Upper lobe of left lung (tissue), 6 donors: Measurements from ENCODE around the gene GSAP. TPM values are rescaled to one million over a fixed set of nuclear protein-coding genes. Genes with fewer than 3 reads are reported as not detected.
A peak's percentile ranks its signal among the peaks of the same experiment; 100 is the strongest.

ENCODE experiments used
- ATAC-seq, 2 donors: fragments of 200-7000 bp; cut with Tn5 transposase; one replicate each; pipeline ENCODE4 v1.9.1; 2022; ENCODE audit warnings: mild to moderate bottlenecking in 2 of 2, moderate library complexity in 2 of 2; ENCODE audit not compliant: low FRiP score in 2 of 2
- DNase-seq, 2 donors: peaks; one replicate each; pipeline ENCODE4 v3.0.0-alpha.2; 2019 to 2020
- H3K27ac ChIP-seq, 4 donors: fragments of 200-600 bp; sonication (generic); one replicate each; pipeline ENCODE4 v1.5.1; 2016 to 2019
- H3K27me3 ChIP-seq, 4 donors: fragments of 200-600 bp; sonication (generic); one replicate each; pipeline ENCODE4 v1.5.1; 2017 to 2019
- H3K36me3 ChIP-seq, 4 donors: fragments of 200-600 bp; sonication (generic); one replicate each; pipeline ENCODE4 v1.5.1; 2016 to 2019
- H3K4me1 ChIP-seq, 4 donors: fragments of 200-600 bp; sonication (generic); one replicate each; pipeline ENCODE4 v1.5.1; 2018 to 2019
- H3K4me3 ChIP-seq, 4 donors: fragments of 200-600 bp; sonication (generic); one replicate each; pipeline ENCODE4 v1.5.1; 2017 to 2019; ENCODE audit warnings: mild to moderate bottlenecking in 2 of 4, moderate library complexity in 1 of 4
- H3K9me3 ChIP-seq, 4 donors: fragments of 200-600 bp; sonication (generic); one replicate each; pipeline ENCODE4 v1.5.1; 2018 to 2019
- CTCF ChIP-seq, 6 experiments: fragments of 450-650 bp in 4 of 6; fragments of 200-600 bp in 2 of 6; sonication (generic) in 2 of 6; IDR thresholded peaks; one replicate each; pipeline ENCODE4 v1.5.1; 2016 to 2019; ENCODE audit warnings: antibody characterized with exemption in 6 of 6
- EP300 ChIP-seq, 4 donors: sonication (generic); formaldehyde crosslinking; IDR thresholded peaks; one replicate each; pipeline ENCODE4 v1.5.1; 2017; ENCODE audit warnings: antibody characterized with exemption in 4 of 4, control low read depth in 2 of 4
- POLR2A ChIP-seq, 4 donors: fragments of 450-650 bp; IDR thresholded peaks; one replicate each; pipeline ENCODE4 v1.5.1; 2016 to 2017; ENCODE audit warnings: antibody characterized with exemption in 4 of 4, mild to moderate bottlenecking in 2 of 4
- POLR2AphosphoS5 ChIP-seq, 2 donors: sonication (generic); formaldehyde crosslinking; IDR thresholded peaks; one replicate each; pipeline ENCODE4 v1.5.1; 2017; ENCODE audit warnings: antibody characterized with exemption in 2 of 2
- WGBS, 2 donors: methylation state at CpG; one replicate each; pipeline ENCODE4 v1.1.5; 2017 to 2018; 5-methylcytosine and 5-hydroxymethylcytosine counted together
- total RNA-seq, 6 donors: library from RNA; depleted of rRNA in 4 of 6; stranded (reverse); fragments of >200 nt in 4 of 6; gene quantifications; one replicate each; pipeline versions ENCODE4 v1.1.0 to v1.2.1, GENCODE V29; 2016 to 2021
- donor health status: DM: no; HTN: no; CAD: no; lungs with moderate emphysema.
- donor health status: DM: no; HTN: yes; CAD: no; lungs with severe emphysema.

The GSAP gene
- total RNA-seq, 6 donors from 2014 or later: 44.0 to 160 (median 73.8) TPM

GRCh38 chr7:77433901-77434300 is 17.8 kb upstream of the GSAP start:
- ATAC-seq: peak in 1 of 2 donors; percentile 40
- WGBS, 2 donors: 74 to 78% methylated on average over 5 of the region's 5 CpGs
- no peak for TF ChIP-seq CTCF (IDR thresholded peaks at IDR 0.05)
- no peak for TF ChIP-seq POLR2A (IDR thresholded peaks at IDR 0.05)
- no peak for TF ChIP-seq POLR2AphosphoS5 (IDR thresholded peaks at IDR 0.05)
- no peak for TF ChIP-seq EP300 (IDR thresholded peaks at IDR 0.05)
- Histone ChIP-seq H3K36me3 (no peaks in the 10 kb centered on the region), H3K27ac (no peak overlapping the region), H3K9me3 (no peaks in the 10 kb centered on the region), H3K4me3 (no peak overlapping the region), H3K4me1 (peaks cover 0 to 13% (median 5%) of the 10 kb centered on the region in 4 donors), H3K27me3 (no peaks in the 10 kb centered on the region)
- DNase-seq: peak in 1 of 2 donors; percentile 27

- DNase-seq (no peak), ATAC-seq (no peak)
- no peak overlapping the region for H3K4me3 ChIP-seq
- TF ChIP-seq EP300 (IDR thresholded peaks at IDR 0.05) (no peak), POLR2AphosphoS5 (IDR thresholded peaks at IDR 0.05) (no peak), CTCF (IDR thresholded peaks at IDR 0.05) (no peak), POLR2A (IDR thresholded peaks at IDR 0.05) (no peak)
- WGBS, 2 donors: 83 to 87% methylated on average over 7 of the region's 7 CpGs
- H3K27me3 ChIP-seq: no peaks in the 10 kb centered on the region
- H3K4me1 ChIP-seq: peaks cover 21 to 41% (median 29%) of the 10 kb centered on the region in 4 donors
- no peak overlapping the region for H3K27ac ChIP-seq
- H3K36me3 ChIP-seq: no peaks in the 10 kb centered on the region
- H3K9me3 ChIP-seq: no peaks in the 10 kb centered on the region
These were observed 14.8 kb upstream of the GSAP start for GRCh38 chr7:77430927-77431326.

GRCh38 chr7:77428777-77429231 is 12.7 kb upstream of the GSAP start:
- Histone ChIP-seq H3K4me3 (no peak overlapping the region), H3K27me3 (no peaks in the 10 kb centered on the region), H3K9me3 (no peaks in the 10 kb centered on the region), H3K4me1 (peaks cover 21 to 46% (median 32%) of the 10 kb centered on the region in 4 donors), H3K27ac (peak overlapping the region; percentile 74 to 84 (median 78)), H3K36me3 (no peaks in the 10 kb centered on the region)
- WGBS, 2 donors: 39 to 60% methylated on average over 8 to 10 of the region's 10 CpGs
- TF ChIP-seq POLR2A (IDR thresholded peaks at IDR 0.05) (peak in 2 of 4 donors; percentile 57 to 81), POLR2AphosphoS5 (IDR thresholded peaks at IDR 0.05) (peak; percentile 72 to 86), EP300 (IDR thresholded peaks at IDR 0.05) (peak in 2 of 4 donors; percentile 52 to 68), CTCF (IDR thresholded peaks at IDR 0.05) (no peak)
- ATAC-seq: peak; percentile 83 to 96
- DNase-seq: peak; percentile 66 to 93

- peak; percentile 67 to 84 for ATAC-seq
- Histone ChIP-seq H3K4me3 (no peak overlapping the region), H3K9me3 (no peaks in the 10 kb centered on the region), H3K36me3 (no peaks in the 10 kb centered on the region), H3K27ac (peak overlapping the region; percentile 74 to 84 (median 78)), H3K4me1 (peaks cover 21 to 43% (median 32%) of the 10 kb centered on the region in 4 donors), H3K27me3 (no peaks in the 10 kb centered on the region)
- peak in 1 of 2 donors; percentile 56 for DNase-seq
- 28 to 40% methylated on average over 5 of the region's 5 CpGs for WGBS, 2 donors
- no peak for TF ChIP-seq POLR2A (IDR thresholded peaks at IDR 0.05)
- TF ChIP-seq POLR2AphosphoS5 (IDR thresholded peaks at IDR 0.05): peak; percentile 9 to 37
These were observed 12.0 kb upstream of the GSAP start for GRCh38 chr7:77427996-77428603.

GRCh38 chr7:77426521-77427051 is 10.4 kb upstream of the GSAP start:
- H3K27ac ChIP-seq: peak overlapping the region in 3 of 4 donors; percentile 74 to 84 (median 82)
- H3K9me3 ChIP-seq: no peaks in the 10 kb centered on the region
- DNase-seq (no peak), ATAC-seq (peak; percentile 31 to 70)
- no peak for TF ChIP-seq CTCF (IDR thresholded peaks at IDR 0.05)
- TF ChIP-seq POLR2A (IDR thresholded peaks at IDR 0.05): peak in 1 of 4 donors; percentile 7
- no peaks in the 10 kb centered on the region for H3K36me3 ChIP-seq
- 69 to 78% methylated on average over 5 of the region's 5 CpGs for WGBS, 2 donors
- H3K27me3 ChIP-seq: no peaks in the 10 kb centered on the region
- peak overlapping the region in 2 of 4 donors; percentile 3 to 15 for H3K4me3 ChIP-seq
- H3K4me1 ChIP-seq: peaks cover 21 to 43% (median 32%) of the 10 kb centered on the region in 4 donors
